Measurements from ENCODE around the gene EHMT1.

Gene EHMT1

GRCh38 chr9:137574192-137574591, 44.6 kb upstream of the EHMT1 start:
- no peaks in the 10 kb centered on the region for H3K27me3 ChIP-seq (ENCODE audit: low read length)
- no peak overlapping the region for H3K4me2 ChIP-seq (ENCODE audit: low read depth, low read length, poor library complexity, severe bottlenecking)
- TF ChIP-seq EZH2phosphoT487 (conservative IDR thresholded peaks at IDR 0.05; ENCODE audit: low read length) (no peak), CTCF (IDR thresholded peaks at IDR 0.05; ENCODE audit: insufficient read depth, low read length, poor library complexity, severe bottlenecking) (no peak)
- no peaks in the 10 kb centered on the region; the same call in 1 of the 2 replicates for H4K20me1 ChIP-seq (ENCODE audit: low read depth, low read length)
- peaks cover 27% of the 10 kb centered on the region for H3K79me2 ChIP-seq (ENCODE audit: insufficient read depth, low read length)
- no peak overlapping the region for H3K9ac ChIP-seq (ENCODE audit: low read length)
- H2AFZ ChIP-seq (ENCODE audit: low read depth, low read length, severe bottlenecking): no peak overlapping the region
- H3K9me3 ChIP-seq (ENCODE audit: insufficient read depth, low read length): no peaks in the 10 kb centered on the region
- 0 out of 2 replicates have a peak, but pooled peaks cover 8% of the 10 kb centered on the region for H3F3A ChIP-seq (ENCODE audit: insufficient read depth)
- H3K36me3 ChIP-seq (ENCODE audit: low read length): peaks cover 7% of the 10 kb centered on the region; the same call in 1 of the 2 replicates
- no peaks in the 10 kb centered on the region for H3K9me2 ChIP-seq (replicated peaks; ENCODE audit: insufficient read depth, low read length)
- H3K27ac ChIP-seq (ENCODE audit: low read depth, low read length): no peak overlapping the region
- H3K4me3 ChIP-seq (ENCODE audit: insufficient read depth, low read length, poor library complexity, severe bottlenecking): no peak overlapping the region

DNA sequence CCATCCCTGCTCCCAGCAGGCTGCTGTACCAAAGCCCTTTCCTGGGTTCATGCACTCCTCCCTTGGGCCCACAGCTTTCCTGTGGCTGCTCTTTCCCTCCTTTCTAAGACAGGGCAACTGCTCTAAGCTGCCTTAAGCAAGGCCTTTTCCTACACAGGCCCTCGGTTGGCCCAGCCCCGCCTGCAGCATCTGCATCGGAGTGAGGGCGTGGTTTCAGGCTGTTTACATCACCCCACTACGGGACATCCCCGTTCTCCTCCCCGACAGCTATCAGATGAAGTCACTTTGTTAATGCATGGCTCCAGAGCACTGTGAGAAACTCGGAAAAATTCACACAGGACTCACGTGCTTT, 43.5 kb upstream of the EHMT1 start:
- Histone ChIP-seq H3K79me2 (ENCODE audit: insufficient read depth, low read length) (peaks cover 27% of the 10 kb centered on the region), H3K27me3 (ENCODE audit: low read length) (no peaks in the 10 kb centered on the region), H2AFZ (ENCODE audit: low read depth, low read length, severe bottlenecking) (no peak overlapping the region), H3F3A (ENCODE audit: insufficient read depth) (0 out of 2 replicates have a peak, but pooled peaks cover 8% of the 10 kb centered on the region), H3K36me3 (ENCODE audit: low read length) (peaks cover 7% of the 10 kb centered on the region; the same call in 1 of the 2 replicates), H3K4me3 (ENCODE audit: insufficient read depth, low read length, poor library complexity, severe bottlenecking) (no peak overlapping the region), H3K4me2 (ENCODE audit: low read depth, low read length, poor library complexity, severe bottlenecking) (peak overlapping the region; percentile 94), H3K9me2 (replicated peaks; ENCODE audit: insufficient read depth, low read length) (no peaks in the 10 kb centered on the region), H3K9ac (ENCODE audit: low read length) (no peak overlapping the region), H3K27ac (ENCODE audit: low read depth, low read length) (peak overlapping the region; percentile 64), H4K20me1 (ENCODE audit: low read depth, low read length) (no peaks in the 10 kb centered on the region; the same call in 1 of the 2 replicates), H3K9me3 (ENCODE audit: insufficient read depth, low read length) (no peaks in the 10 kb centered on the region)
- TF ChIP-seq EZH2phosphoT487 (conservative IDR thresholded peaks at IDR 0.05; ENCODE audit: low read length) (no peak), CTCF (IDR thresholded peaks at IDR 0.05; ENCODE audit: insufficient read depth, low read length, poor library complexity, severe bottlenecking) (no peak)

- no peak overlapping the region for H2AFZ ChIP-seq (ENCODE audit: low read depth, low read length, severe bottlenecking)
- H3K4me3 ChIP-seq (ENCODE audit: insufficient read depth, low read length, poor library complexity, severe bottlenecking): no peak overlapping the region
- no peak for TF ChIP-seq EZH2phosphoT487 (conservative IDR thresholded peaks at IDR 0.05; ENCODE audit: low read length)
- TF ChIP-seq CTCF (IDR thresholded peaks at IDR 0.05; ENCODE audit: insufficient read depth, low read length, poor library complexity, severe bottlenecking): no peak
- H3K9me2 ChIP-seq (replicated peaks; ENCODE audit: insufficient read depth, low read length): no peaks in the 10 kb centered on the region
- H3F3A ChIP-seq (ENCODE audit: insufficient read depth): 0 out of 2 replicates have a peak, but pooled peaks cover 8% of the 10 kb centered on the region
- H3K27ac ChIP-seq (ENCODE audit: low read depth, low read length): peak overlapping the region; percentile 64
- H4K20me1 ChIP-seq (ENCODE audit: low read depth, low read length): no peaks in the 10 kb centered on the region; the same call in 1 of the 2 replicates
- H3K9ac ChIP-seq (ENCODE audit: low read length): no peak overlapping the region
- no peaks in the 10 kb centered on the region for H3K9me3 ChIP-seq (ENCODE audit: insufficient read depth, low read length)
- H3K27me3 ChIP-seq (ENCODE audit: low read length): no peaks in the 10 kb centered on the region
- peaks cover 7% of the 10 kb centered on the region; the same call in 1 of the 2 replicates for H3K36me3 ChIP-seq (ENCODE audit: low read length)
- peak overlapping the region; percentile 94 for H3K4me2 ChIP-seq (ENCODE audit: low read depth, low read length, poor library complexity, severe bottlenecking)
- H3K79me2 ChIP-seq (ENCODE audit: insufficient read depth, low read length): peaks cover 27% of the 10 kb centered on the region
Observed at GRCh38 chr9:137575716-137576411, 42.9 kb upstream of the EHMT1 start.

All from SU-DHL-6 (cell line).